HG03108 (cell line): ENCODE data around the gene KCNC2.

Source experiments
- ATAC-seq: cut with Tn5 transposase; IDR thresholded peaks from one replicate; pipeline ENCODE4 v1.9.1; 2021; ENCODE audit warnings: moderate library complexity; ENCODE audit not compliant: unreplicated experiment

Gene KCNC2

DNA sequence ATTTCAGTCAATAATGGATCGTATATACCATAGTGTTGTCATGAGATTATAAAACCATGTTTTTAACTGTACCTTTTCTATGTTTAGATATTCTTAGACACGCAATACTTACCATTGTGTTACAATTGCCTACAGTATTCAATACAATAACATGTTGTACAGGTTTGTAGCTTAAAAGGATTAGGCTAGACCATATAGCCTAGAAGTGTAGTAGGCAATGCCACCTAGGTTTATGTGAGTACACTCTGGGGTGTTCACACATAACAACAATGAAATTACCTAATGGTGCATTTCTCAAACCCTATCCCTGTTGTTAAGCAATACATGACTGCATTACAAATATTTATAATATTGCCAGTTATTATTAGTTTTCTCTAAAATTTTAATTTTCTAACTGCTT, 144.2 kb downstream of the KCNC2 start:
- no peak for ATAC-seq

DNA sequence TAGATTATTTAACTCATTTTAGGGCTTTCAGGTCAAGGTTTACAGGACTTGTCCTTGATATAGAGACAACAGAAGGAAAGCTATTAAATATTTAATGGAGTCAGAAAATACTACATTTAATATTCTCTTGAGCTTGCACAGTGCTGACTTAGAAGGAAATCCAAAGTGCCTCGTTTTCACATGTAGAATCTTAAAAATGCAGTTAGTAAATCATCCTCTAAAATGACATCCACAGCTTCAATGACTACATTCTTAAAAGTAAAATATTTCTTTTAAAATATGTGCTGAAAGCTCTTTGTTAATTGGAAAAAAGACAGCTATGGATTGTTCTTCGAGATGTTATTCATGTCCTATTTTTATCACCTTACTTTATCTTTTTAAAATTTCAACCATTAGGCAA, 146.9 kb downstream of the KCNC2 start:
- ATAC-seq = no peak

DNA sequence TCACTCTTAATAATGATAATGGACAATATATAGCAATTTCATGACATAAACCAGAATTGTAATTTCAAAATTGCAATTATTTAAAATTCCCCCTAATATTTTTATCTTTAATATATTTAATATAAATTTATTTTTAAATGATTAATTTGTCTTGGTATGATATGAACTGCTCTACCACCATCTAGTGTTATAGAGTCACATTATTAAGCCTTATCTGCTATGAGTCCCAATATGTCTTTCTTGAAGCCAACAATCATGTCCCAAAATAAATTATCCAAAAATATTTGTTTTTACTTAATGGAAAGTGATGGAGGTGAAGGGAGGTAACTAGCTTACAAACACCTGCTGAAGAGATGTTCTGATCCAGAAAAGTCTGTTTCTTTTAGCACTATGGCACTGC, 151.4 kb downstream of the KCNC2 start:
- ATAC-seq = no peak

DNA sequence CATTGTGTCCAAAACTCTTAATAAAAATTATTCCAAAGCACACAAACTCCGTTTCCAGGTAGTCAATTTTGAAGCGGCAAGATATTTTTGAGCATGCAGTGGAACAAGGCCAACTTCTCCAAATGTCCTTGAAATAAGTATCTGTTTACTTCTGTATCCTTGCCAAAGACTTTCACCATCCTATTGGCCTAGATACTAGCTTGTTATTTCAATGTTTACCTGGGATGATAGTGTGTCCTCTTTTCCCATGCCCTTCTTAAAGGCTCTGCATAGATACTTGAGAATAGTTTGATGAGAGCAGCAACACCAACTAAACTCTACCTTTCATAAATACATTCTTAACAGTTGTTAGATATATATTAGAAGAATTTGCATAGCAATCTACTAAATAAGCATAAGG, 160.9 kb downstream of the KCNC2 start:
- no peak for ATAC-seq

DNA sequence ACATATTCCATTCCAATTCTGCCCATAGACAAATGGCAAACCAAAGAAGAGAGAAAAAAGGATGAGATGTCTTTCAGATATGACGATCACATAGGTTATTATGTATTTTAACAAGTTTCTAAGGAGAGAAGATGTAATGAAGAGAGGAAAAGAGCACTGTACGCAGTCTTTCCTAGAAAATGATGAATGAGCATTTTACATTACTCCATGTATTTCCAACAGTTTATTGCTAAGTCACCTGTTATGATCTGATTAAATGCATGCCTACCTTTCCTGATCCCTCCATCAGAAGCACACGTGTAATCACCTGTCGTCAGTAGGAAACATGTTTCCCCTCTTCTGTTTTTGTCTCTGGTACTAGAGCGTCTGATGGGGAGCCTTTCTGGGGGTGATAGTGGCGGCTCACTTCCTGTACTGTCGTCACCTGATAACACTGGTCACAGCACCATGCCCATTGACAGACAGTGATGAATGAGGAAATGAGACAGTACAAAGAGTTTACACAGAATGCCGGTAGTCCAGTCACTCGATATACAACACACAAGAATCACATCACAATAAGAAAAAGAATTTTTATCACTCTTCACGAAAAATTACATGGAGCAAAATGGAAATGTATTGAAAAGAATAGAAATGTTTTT, 161.6 kb downstream of the KCNC2 start:
- no peak for ATAC-seq

DNA sequence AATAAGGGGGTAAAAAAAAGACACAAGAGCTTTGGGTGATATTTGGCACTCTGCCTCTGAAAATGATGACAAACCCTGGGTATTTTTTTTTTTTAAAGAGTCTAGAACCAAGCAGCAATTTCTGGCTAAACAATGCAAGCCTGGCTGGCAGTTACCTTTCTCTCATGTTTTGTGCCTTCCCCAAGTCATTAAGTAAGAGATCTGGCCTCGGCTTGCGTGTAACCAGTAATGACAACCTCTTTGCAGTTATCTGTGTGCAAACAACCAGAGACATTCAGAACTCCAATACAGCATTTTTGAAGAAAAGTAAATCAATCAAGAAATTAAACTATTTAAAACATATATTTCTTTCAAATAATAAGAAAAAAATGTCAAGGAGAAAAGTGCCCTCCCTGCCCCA, 167.5 kb downstream of the KCNC2 start:
- ATAC-seq = no peak

DNA sequence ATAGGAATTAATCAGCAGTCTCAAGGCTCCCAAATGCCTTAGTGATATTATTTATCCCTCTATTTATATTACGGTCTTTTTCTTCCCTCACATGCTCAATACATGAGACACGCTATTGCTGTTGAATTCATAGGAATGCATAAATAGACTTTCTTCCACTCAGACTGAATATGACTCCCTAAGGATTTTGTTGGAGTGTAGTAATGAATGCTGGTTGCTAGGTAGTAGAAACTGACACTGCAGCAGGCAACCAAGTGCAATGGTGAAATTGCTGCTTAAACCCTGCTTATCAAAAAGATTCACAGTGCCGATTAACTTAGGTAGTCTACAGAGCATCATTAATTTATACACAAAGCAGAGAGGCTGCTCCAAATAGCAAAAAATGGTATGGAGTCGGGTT, 168.2 kb downstream of the KCNC2 start:
- no peak for ATAC-seq

DNA sequence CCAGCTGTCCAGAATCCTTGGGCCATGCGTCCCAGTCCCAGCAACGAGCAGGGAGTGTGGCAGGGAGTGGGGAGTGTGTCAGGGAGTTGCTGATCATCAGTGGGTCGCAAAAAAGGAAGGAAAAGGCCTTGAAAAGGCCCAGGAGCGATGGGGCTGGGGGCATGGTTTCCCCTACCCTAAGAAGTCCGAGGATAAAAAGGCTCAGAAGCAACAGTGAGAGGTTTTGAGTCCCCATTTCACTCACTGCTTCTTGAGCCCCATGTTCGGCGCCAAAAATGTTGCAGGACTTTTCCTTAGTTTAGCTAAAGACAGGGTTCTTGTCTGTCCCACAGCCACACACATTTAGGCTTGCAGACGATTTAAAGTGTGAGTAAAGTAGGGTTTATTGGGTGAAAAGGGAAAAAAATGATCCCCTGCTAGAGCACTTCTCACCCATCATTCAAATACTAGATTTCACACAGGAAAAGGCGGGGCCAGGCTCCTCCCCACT, 189.5 kb downstream of the KCNC2 start:
- no peak for ATAC-seq

DNA sequence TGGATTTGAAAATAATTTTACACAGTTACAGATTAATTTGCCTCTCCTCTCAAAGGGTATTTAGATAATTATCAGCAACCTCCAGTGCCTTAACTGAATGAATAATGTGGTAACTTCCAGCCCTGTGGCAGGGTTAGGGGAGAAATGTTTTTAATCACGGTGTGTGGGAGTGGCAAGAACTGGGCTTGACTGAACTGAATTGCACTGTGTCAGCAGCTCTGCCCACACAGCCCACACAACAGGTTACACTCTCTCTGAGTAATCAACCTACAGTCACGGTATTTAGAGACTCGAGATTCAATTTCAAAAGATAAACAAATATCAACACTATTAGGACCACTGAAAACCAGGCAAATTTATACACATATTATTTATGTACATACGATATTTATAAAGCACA, 198.5 kb downstream of the KCNC2 start:
- ATAC-seq = no peak

DNA sequence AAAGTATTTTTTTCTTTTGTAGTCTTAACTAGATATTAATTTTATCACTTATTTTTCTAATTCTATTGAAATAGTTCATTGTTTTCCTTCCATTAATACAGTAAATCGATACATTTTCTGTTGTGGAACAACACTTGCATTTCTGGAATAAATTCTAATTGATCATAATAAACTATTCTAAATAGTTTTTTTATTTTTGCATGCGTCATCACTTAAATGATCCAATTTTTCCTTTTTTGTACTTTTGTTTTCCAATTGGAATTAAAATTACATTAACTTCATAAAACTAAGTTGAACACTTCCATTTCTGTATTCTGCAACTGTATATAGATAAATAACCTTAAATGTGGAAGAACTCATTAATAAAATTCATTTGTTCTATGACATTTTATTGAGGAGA, 202.5 kb downstream of the KCNC2 start:
- ATAC-seq = no peak

DNA sequence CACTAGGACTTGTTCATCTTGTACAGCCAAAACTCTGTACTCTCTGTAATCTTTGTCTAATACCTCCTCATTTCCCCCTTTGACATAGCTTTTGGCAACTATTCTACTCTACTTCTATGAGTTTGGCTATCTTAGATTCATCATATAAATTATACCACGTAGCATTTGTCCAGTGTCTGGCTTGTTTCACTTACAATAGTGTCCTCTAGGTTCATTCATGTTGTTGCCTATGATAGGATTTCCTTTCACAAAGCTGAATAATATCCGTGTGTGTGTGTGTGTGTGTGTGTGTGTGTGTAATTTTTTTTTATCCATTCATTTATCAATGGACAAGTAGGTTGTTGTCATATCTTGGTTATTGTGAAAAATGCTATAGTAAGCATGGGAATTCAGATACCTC, 209.5 kb downstream of the KCNC2 start:
- no peak for ATAC-seq

DNA sequence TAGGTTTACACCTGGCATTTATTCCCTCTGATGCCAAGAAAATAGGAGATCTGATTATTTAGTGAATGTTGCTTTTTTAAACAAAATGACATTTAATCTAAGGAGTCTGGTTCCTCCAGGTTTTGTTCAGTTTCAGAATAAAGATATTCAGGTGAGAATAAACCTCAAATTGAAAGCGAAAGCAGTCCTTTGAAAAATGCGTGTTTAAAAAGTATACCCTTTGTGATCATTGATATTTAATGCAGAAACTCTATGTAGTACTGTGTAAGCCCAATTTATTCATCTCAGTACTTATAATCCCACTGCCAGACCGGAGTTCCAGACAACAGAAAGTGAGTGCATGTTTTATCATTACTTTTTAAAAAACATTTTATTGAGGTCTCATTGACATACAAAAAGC, 210.2 kb downstream of the KCNC2 start:
- no peak for ATAC-seq
